HepG2 (cell line): Measurements from ENCODE around the gene PCGF2. TPM values are rescaled to one million over a fixed set of nuclear protein-coding genes. Genes with fewer than 3 reads are reported as not detected.

Source experiments
- CBX1 ChIP-seq: IDR thresholded peaks from one replicate; pipeline ENCODE4 v1.6.1; 2016; ENCODE audit warnings: antibody characterized with exemption, low read depth
- ETV5 ChIP-seq: IDR thresholded peaks from 2 replicates; pipeline ENCODE4 v1.6.1; 2018; ENCODE audit warnings: missing biosample characterization, missing genetic modification reagents, inconsistent platforms, borderline replicate concordance
- FOXJ3 ChIP-seq: sonication (generic); formaldehyde crosslinking; IDR thresholded peaks from 2 replicates; pipeline ENCODE4 v1.4.0; 2020; ENCODE audit warnings: missing genetic modification reagents, mild to moderate bottlenecking, borderline replicate concordance
- KDM2A ChIP-seq: sonication (generic); formaldehyde crosslinking; IDR thresholded peaks from 2 replicates; pipeline ENCODE4 v1.4.0; 2020; ENCODE audit warnings: low read depth, missing genetic modification reagents, borderline replicate concordance
- KLF6 ChIP-seq: IDR thresholded peaks from 2 replicates; pipeline ENCODE4 v1.8.0; 2016; ENCODE audit warnings: missing biosample characterization, missing genetic modification reagents
- MATR3 ChIP-seq: sonication (generic); formaldehyde crosslinking; IDR thresholded peaks from 2 replicates; pipeline ENCODE4 v1.4.0; 2020; ENCODE audit warnings: missing genetic modification reagents
- MBNL3 ChIP-seq: fragments of 250-450 bp; sonication (Bioruptor Pico); conservative IDR thresholded peaks from 2 replicates; pipeline ENCODE4 v1.8.0; 2022; ENCODE audit warnings: mild to moderate bottlenecking, inconsistent platforms
- MEF2D ChIP-seq: sonication (generic); formaldehyde crosslinking; IDR thresholded peaks from 2 replicates; pipeline ENCODE4 v1.5.1; 2020; ENCODE audit warnings: mild to moderate bottlenecking, missing genetic modification reagents
- ONECUT2 ChIP-seq: sonication (generic); formaldehyde crosslinking; IDR thresholded peaks from 2 replicates; pipeline ENCODE4 v1.4.0; 2020; ENCODE audit warnings: missing genetic modification reagents
- PRMT3 ChIP-seq: sonication (generic); formaldehyde crosslinking; IDR thresholded peaks from 2 replicates; pipeline ENCODE4 v1.8.1; 2022; ENCODE audit warnings: low read depth, mild to moderate bottlenecking, moderate library complexity, missing genetic modification reagents, borderline replicate concordance
- RARA ChIP-seq: IDR thresholded peaks from 2 replicates; pipeline ENCODE4 v1.6.1; 2016; ENCODE audit warnings: missing genetic modification reagents, missing compliant biosample characterization
- RCOR2 ChIP-seq: IDR thresholded peaks from 2 replicates; pipeline ENCODE4 v1.6.1; 2016; ENCODE audit warnings: missing biosample characterization, missing genetic modification reagents
- RELA ChIP-seq: sonication (generic); formaldehyde crosslinking; IDR thresholded peaks from 2 replicates; pipeline ENCODE4 v1.4.0; 2020; ENCODE audit warnings: missing genetic modification reagents
- REXO4 ChIP-seq: sonication (generic); formaldehyde crosslinking; IDR thresholded peaks from 2 replicates; pipeline ENCODE4 v1.8.0; 2022; ENCODE audit warnings: missing genetic modification reagents, mild to moderate bottlenecking, borderline replicate concordance
- RXRA ChIP-seq: sonication (generic); formaldehyde crosslinking; IDR thresholded peaks from 2 replicates; pipeline ENCODE4 v1.5.1; 2020; ENCODE audit warnings: missing genetic modification reagents
- SIX4 ChIP-seq: sonication (generic); formaldehyde crosslinking; IDR thresholded peaks from 2 replicates; pipeline ENCODE4 v1.4.0; 2020; ENCODE audit warnings: missing genetic modification reagents
- THYN1 ChIP-seq: sonication (generic); formaldehyde crosslinking; IDR thresholded peaks from 2 replicates; pipeline ENCODE4 v1.8.1; 2023; ENCODE audit warnings: low read depth, mild to moderate bottlenecking, moderate library complexity, missing genetic modification reagents, borderline replicate concordance
- ZFP41 ChIP-seq: sonication (generic); formaldehyde crosslinking; IDR thresholded peaks from 2 replicates; pipeline ENCODE4 v1.4.0; 2020; ENCODE audit warnings: mild to moderate bottlenecking, missing genetic modification reagents, borderline replicate concordance
- ZIK1 ChIP-seq: sonication (generic); formaldehyde crosslinking; IDR thresholded peaks from 2 replicates; pipeline ENCODE4 v1.5.0; 2020; ENCODE audit warnings: mild to moderate bottlenecking, low read depth, missing genetic modification reagents, borderline replicate concordance
- ZKSCAN1 ChIP-seq: fragments of 150-350 bp; IDR thresholded peaks from 2 replicates; pipeline ENCODE4 v1.6.1; 2014; ENCODE audit warnings: low read length
- ZNF331 ChIP-seq: sonication (generic); formaldehyde crosslinking; IDR thresholded peaks from 2 replicates; pipeline ENCODE4 v1.4.0; 2020; ENCODE audit warnings: missing genetic modification reagents
- ZNF446 ChIP-seq: sonication (generic); formaldehyde crosslinking; IDR thresholded peaks from 2 replicates; pipeline ENCODE4 v1.5.0; 2020; ENCODE audit warnings: mild to moderate bottlenecking, missing genetic modification reagents
- ZNF660 ChIP-seq: sonication (generic); formaldehyde crosslinking; IDR thresholded peaks from 2 replicates; pipeline ENCODE4 v1.5.1; 2020; ENCODE audit warnings: mild to moderate bottlenecking, low read depth, missing genetic modification reagents, borderline replicate concordance
- ZNF775 ChIP-seq: sonication (generic); formaldehyde crosslinking; IDR thresholded peaks from 2 replicates; pipeline ENCODE4 v1.4.0; 2020; ENCODE audit warnings: missing genetic modification reagents, mild to moderate bottlenecking, moderate library complexity, borderline replicate concordance
- ZNF878 ChIP-seq: sonication (generic); formaldehyde crosslinking; IDR thresholded peaks from 2 replicates; pipeline ENCODE4 v1.8.1; 2023; ENCODE audit warnings: mild to moderate bottlenecking, missing genetic modification reagents, moderate library complexity
- ZNF879 ChIP-seq: sonication (generic); formaldehyde crosslinking; IDR thresholded peaks from 2 replicates; pipeline ENCODE4 v1.8.1; 2023; ENCODE audit warnings: missing genetic modification reagents
- polyA plus RNA-seq, 8 experiments: library from polyadenylated mRNA; depleted of rRNA in 3 of 8; stranded (reverse) in 7 of 8; unstranded in 1 of 8; fragments of >200 nt; fragmentation: Illumina TruSeq in 4 of 8; extraction: Trizol in 4 of 8; gene quantifications; 2 replicates each; pipeline versions ENCODE4 v1.2.1 to v1.2.3, GENCODE V29; 2011 to 2016; ENCODE audit warnings: low read depth in 4 of 8, missing spikeins in 1 of 8, mixed read lengths in 1 of 8; ENCODE audit not compliant: insufficient read depth in 1 of 8
- total RNA-seq, 5 experiments: library from RNA; depleted of rRNA; stranded (reverse); fragments of >200 nt; fragmentation: Illumina TruSeq; extraction: Trizol; gene quantifications; 2 replicates each; pipeline ENCODE4 v1.2.3, GENCODE V29; 2016; ENCODE audit warnings: low read depth in 1 of 5
- TF ChIP-seq, protein P1 (sequence below): sonication (generic); formaldehyde crosslinking; conservative IDR thresholded peaks from 2 replicates; pipeline ENCODE4 v1.4.0; 2020; ENCODE audit warnings: missing genetic modification reagents
- TF ChIP-seq, protein P2 (sequence below): sonication (generic); formaldehyde crosslinking; IDR thresholded peaks from 2 replicates; pipeline ENCODE4 v1.5.0; 2020; ENCODE audit warnings: missing genetic modification reagents

PCGF2 gene
- total and polyA plus RNA-seq, 2 of the 13 experiments (the other 11 are each of a cell fraction or from before 2014, with no cell fraction given) = 11.6 to 29.4 TPM

DNA sequence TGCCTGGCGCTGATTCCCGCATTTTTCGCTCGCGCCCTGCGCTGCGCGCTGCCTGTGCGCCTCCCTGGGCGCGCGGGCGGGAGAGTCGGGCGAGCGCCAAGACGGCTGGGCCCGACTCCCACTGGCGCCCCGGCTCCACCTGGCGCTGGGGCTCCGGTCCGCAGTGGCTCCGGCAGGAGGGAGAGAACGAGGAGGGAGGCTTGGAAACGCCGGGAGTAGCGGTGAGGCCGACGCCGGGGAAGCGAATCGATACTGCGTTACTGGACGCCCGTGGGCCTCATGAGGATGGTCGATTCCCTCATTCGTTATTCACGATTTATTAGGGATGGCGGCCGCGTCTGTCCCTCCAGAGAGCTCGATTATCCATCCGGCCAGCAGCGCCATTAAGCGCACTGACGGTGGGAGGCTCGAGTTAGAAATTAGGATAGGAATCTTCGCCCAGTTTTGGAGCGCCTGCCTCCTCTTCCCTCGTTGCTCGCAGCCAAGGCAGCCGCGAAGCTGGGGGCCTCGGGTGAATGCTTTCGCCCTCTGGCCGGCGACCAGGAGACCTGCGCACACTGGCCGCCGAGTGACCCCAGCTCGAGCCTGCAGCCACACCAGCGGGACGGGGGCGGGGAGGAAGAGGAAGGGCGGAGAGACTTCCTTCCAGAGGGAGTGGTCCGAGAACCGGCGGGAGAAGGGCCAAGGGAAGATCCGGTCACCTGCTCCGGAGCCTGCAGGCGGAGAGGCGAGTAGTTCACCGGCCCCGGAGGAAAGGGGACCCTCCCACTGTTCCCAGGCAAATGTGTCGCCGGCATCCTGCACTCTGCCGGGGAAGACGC is 1.3 kb upstream of the PCGF2 start (continued):
- peak; percentile 64; the same call in 1 of the 2 replicates for TF ChIP-seq ZNF331 (CRISPR knock-in tag)
- TF ChIP-seq RARA (CRISPR knock-in tag) = peak; percentile 96
- TF ChIP-seq ONECUT2 (CRISPR knock-in tag) = 0 out of 2 replicates have a peak, but pooled peaks have one; percentile 19
- no peak for TF ChIP-seq ZKSCAN1
- no peak for TF ChIP-seq MATR3
- 0 out of 2 replicates have a peak, but pooled peaks have one; percentile 76 for TF ChIP-seq RELA (CRISPR knock-in tag)
- peak; percentile 80; the same call in 1 of the 2 replicates for TF ChIP-seq ZNF446 (CRISPR knock-in tag)
- peak; percentile 97 for TF ChIP-seq RXRA (CRISPR knock-in tag)
- 0 out of 2 replicates have a peak, but pooled peaks have one; percentile 31 for TF ChIP-seq ZNF775 (CRISPR knock-in tag)
- 0 out of 2 replicates have a peak, but pooled peaks have one; percentile 26 for TF ChIP-seq KLF6 (CRISPR knock-in tag)
- TF ChIP-seq, protein P1, sequence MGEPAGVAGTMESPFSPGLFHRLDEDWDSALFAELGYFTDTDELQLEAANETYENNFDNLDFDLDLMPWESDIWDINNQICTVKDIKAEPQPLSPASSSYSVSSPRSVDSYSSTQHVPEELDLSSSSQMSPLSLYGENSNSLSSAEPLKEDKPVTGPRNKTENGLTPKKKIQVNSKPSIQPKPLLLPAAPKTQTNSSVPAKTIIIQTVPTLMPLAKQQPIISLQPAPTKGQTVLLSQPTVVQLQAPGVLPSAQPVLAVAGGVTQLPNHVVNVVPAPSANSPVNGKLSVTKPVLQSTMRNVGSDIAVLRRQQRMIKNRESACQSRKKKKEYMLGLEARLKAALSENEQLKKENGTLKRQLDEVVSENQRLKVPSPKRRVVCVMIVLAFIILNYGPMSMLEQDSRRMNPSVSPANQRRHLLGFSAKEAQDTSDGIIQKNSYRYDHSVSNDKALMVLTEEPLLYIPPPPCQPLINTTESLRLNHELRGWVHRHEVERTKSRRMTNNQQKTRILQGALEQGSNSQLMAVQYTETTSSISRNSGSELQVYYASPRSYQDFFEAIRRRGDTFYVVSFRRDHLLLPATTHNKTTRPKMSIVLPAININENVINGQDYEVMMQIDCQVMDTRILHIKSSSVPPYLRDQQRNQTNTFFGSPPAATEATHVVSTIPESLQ (CRISPR knock-in tag) = no peak
- TF ChIP-seq RCOR2 (CRISPR knock-in tag) = no peak
- TF ChIP-seq KDM2A (CRISPR knock-in tag) = peak; percentile 84
- peak; percentile 64; the same call in 1 of the 2 replicates for TF ChIP-seq ZFP41 (CRISPR knock-in tag)
- peak; percentile 97 for TF ChIP-seq ETV5 (CRISPR knock-in tag)
- no peak for TF ChIP-seq REXO4
- TF ChIP-seq, protein P2, sequence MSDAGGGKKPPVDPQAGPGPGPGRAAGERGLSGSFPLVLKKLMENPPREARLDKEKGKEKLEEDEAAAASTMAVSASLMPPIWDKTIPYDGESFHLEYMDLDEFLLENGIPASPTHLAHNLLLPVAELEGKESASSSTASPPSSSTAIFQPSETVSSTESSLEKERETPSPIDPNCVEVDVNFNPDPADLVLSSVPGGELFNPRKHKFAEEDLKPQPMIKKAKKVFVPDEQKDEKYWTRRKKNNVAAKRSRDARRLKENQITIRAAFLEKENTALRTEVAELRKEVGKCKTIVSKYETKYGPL = no peak
- TF ChIP-seq MBNL3 (CRISPR knock-in tag) = no peak
- TF ChIP-seq THYN1 = 0 out of 2 replicates have a peak, but pooled peaks have one; percentile 26
- no peak for TF ChIP-seq MEF2D (CRISPR knock-in tag)
- TF ChIP-seq CBX1 = no peak
- no peak; the same call in 1 of the 2 replicates for TF ChIP-seq FOXJ3 (CRISPR knock-in tag)
- TF ChIP-seq ZNF879 (CRISPR knock-in tag) = peak; percentile 69; the same call in 1 of the 2 replicates
- TF ChIP-seq SIX4 (CRISPR knock-in tag) = no peak; the same call in 1 of the 2 replicates
- TF ChIP-seq ZNF660 = no peak
- TF ChIP-seq ZNF878 (CRISPR knock-in tag) = peak; percentile 94
- TF ChIP-seq PRMT3 (CRISPR knock-in tag) = 0 out of 2 replicates have a peak, but pooled peaks have one; percentile 39
- no peak; the same call in 1 of the 2 replicates for TF ChIP-seq ZIK1 (CRISPR knock-in tag)
